ENCODE results near the gene PCED1A.

DNA sequence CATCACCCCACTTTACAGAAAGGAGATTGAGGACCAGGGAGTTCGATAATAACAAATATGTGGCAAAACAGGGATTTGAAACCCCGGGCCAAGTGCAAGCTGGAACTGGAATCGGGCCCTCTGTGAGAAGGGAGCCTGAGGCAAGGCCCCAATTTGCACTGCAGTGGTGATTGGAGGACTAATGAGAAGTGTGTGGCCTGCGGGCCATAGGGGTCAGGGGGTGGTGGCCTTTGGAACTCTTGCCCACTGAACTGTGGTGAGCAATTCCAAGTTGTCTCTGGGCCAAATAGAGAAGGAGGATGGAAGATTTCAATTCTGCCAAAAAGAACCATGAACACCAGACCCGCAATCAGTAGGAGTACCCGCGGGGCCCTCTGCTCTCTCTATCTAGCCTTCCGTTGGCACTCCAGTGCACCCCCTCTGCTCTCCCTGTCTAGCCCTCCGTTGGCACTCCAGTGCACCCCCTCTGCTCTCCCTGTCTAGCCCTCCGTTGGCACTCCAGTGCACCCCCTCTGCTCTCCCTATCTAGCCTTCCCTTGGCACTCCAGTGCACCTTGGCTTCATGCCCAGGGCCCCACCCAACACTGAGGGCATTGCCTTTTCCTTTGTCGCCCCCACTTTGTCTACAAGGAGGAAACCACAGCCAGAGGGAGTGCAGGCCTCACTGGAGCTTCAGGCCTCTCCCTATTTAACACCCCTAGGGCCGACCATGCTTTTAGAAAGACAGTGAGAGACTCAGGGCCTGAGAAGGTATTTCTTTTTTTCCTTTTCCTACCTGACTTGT is 26.8 kb upstream of the PCED1A start:
- TF ChIP-seq, protein P1, sequence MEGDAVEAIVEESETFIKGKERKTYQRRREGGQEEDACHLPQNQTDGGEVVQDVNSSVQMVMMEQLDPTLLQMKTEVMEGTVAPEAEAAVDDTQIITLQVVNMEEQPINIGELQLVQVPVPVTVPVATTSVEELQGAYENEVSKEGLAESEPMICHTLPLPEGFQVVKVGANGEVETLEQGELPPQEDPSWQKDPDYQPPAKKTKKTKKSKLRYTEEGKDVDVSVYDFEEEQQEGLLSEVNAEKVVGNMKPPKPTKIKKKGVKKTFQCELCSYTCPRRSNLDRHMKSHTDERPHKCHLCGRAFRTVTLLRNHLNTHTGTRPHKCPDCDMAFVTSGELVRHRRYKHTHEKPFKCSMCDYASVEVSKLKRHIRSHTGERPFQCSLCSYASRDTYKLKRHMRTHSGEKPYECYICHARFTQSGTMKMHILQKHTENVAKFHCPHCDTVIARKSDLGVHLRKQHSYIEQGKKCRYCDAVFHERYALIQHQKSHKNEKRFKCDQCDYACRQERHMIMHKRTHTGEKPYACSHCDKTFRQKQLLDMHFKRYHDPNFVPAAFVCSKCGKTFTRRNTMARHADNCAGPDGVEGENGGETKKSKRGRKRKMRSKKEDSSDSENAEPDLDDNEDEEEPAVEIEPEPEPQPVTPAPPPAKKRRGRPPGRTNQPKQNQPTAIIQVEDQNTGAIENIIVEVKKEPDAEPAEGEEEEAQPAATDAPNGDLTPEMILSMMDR (IDR thresholded peaks at IDR 0.05; ENCODE audit: low read depth, low read length, poor library complexity, severe bottlenecking) = no peak
- no peak for TF ChIP-seq EZH2phosphoT487 (IDR thresholded peaks at IDR 0.05; ENCODE audit: borderline replicate concordance, low read length)

Data from DOHH2 (cell line).